Panc1 (cell line): ENCODE measurements around the gene MAST3.

Experiments
- POLR2AphosphoS5 ChIP-seq: IDR thresholded peaks from 2 replicates; pipeline ENCODE4 v1.6.1; 2012; ENCODE audit warnings: mild to moderate bottlenecking, low read depth, low read length, moderate library complexity
- SIN3A ChIP-seq: IDR thresholded peaks from 2 replicates; pipeline ENCODE4 v1.6.1; 2012; ENCODE audit warnings: low read depth, mild to moderate bottlenecking, low read length, moderate library complexity, borderline replicate concordance; ENCODE audit not compliant: insufficient read depth
- TCF7L2 ChIP-seq: IDR thresholded peaks from 2 replicates; pipeline ENCODE4 v1.6.1; 2011; ENCODE audit warnings: mild to moderate bottlenecking, low read depth, low read length, inconsistent platforms
- TF ChIP-seq, protein P1 (sequence below): fragments of 450-650 bp; IDR thresholded peaks from 2 replicates; pipeline ENCODE4 v1.5.1; 2017; ENCODE audit warnings: mild to moderate bottlenecking
- TF ChIP-seq, protein P2 (sequence below), 2 experiments: IDR thresholded peaks; 2 replicates each; pipeline ENCODE4 v1.6.1; 2011 to 2012; ENCODE audit warnings: low read depth in 2 of 2, control low read depth in 1 of 2, low read length in 1 of 2, mild to moderate bottlenecking in 1 of 2, moderate library complexity in 1 of 2; ENCODE audit not compliant: insufficient read depth in 1 of 2

DNA sequence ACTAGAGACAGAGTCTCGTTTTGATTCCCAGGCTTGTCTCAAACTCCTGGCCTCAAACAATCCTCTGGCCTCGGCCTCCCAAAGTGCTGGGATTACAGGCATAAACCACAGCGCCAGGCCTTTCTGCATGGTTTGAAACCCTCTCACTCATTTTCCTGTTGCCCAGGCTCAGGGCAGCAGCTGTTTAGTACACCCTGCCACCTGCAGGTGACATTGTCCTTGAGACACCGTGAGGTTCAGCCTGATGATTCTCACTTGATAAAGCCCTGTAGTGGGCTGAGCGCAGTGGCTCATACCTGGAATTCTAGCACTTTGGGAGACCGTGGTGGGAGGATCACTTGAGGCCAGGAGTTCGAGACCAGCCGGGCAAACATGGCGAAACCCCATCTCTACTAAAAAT is 23.4 kb upstream of the MAST3 start:
- TF ChIP-seq, protein P1, sequence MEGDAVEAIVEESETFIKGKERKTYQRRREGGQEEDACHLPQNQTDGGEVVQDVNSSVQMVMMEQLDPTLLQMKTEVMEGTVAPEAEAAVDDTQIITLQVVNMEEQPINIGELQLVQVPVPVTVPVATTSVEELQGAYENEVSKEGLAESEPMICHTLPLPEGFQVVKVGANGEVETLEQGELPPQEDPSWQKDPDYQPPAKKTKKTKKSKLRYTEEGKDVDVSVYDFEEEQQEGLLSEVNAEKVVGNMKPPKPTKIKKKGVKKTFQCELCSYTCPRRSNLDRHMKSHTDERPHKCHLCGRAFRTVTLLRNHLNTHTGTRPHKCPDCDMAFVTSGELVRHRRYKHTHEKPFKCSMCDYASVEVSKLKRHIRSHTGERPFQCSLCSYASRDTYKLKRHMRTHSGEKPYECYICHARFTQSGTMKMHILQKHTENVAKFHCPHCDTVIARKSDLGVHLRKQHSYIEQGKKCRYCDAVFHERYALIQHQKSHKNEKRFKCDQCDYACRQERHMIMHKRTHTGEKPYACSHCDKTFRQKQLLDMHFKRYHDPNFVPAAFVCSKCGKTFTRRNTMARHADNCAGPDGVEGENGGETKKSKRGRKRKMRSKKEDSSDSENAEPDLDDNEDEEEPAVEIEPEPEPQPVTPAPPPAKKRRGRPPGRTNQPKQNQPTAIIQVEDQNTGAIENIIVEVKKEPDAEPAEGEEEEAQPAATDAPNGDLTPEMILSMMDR, result no peak
- TF ChIP-seq POLR2AphosphoS5 (no peak), SIN3A (no peak), TCF7L2 (no peak)
- TF ChIP-seq, protein P2, sequence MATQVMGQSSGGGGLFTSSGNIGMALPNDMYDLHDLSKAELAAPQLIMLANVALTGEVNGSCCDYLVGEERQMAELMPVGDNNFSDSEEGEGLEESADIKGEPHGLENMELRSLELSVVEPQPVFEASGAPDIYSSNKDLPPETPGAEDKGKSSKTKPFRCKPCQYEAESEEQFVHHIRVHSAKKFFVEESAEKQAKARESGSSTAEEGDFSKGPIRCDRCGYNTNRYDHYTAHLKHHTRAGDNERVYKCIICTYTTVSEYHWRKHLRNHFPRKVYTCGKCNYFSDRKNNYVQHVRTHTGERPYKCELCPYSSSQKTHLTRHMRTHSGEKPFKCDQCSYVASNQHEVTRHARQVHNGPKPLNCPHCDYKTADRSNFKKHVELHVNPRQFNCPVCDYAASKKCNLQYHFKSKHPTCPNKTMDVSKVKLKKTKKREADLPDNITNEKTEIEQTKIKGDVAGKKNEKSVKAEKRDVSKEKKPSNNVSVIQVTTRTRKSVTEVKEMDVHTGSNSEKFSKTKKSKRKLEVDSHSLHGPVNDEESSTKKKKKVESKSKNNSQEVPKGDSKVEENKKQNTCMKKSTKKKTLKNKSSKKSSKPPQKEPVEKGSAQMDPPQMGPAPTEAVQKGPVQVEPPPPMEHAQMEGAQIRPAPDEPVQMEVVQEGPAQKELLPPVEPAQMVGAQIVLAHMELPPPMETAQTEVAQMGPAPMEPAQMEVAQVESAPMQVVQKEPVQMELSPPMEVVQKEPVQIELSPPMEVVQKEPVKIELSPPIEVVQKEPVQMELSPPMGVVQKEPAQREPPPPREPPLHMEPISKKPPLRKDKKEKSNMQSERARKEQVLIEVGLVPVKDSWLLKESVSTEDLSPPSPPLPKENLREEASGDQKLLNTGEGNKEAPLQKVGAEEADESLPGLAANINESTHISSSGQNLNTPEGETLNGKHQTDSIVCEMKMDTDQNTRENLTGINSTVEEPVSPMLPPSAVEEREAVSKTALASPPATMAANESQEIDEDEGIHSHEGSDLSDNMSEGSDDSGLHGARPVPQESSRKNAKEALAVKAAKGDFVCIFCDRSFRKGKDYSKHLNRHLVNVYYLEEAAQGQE (IDR thresholded peaks at IDR 0.05; ENCODE audit: insufficient read depth in 1 of 2, low read depth in 2 of 2, low read length in 1 of 2), result no peak
